Measurements from ENCODE around the gene TLNRD1.

- TF ChIP-seq CTCF (IDR thresholded peaks at IDR 0.05; ENCODE audit: low read length) (no peak), EZH2 (IDR thresholded peaks at IDR 0.05; ENCODE audit: borderline replicate concordance, low read length) (no peak)
Observed at GRCh38 chr15:81032818-81033217, 32.1 kb downstream of the TLNRD1 start.

Data from OCI-LY1 (cell line).